Activated CD8-positive, alpha-beta T cell treated with anti-CD3 and anti-CD28 coated beads for 36 hours (primary cell): ENCODE results near the gene MESP2. TPM values are rescaled to one million over a fixed set of nuclear protein-coding genes. Genes with fewer than 3 reads are reported as not detected.
"Not testable (repeated sequence)": the region's sequence is repeated elsewhere in the genome, so short reads cannot be mapped to it uniquely, and the experiment has no call there.

Experiments
- ATAC-seq: fragments of 200-7000 bp; cut with Tn5 transposase; one replicate; pipeline ENCODE4 v1.10.0; 2021; ENCODE audit warnings: mild to moderate bottlenecking, moderate library complexity
- CTCF ChIA-PET: fragments of 350-600 bp; sonication (Branson Sonifier 250); formaldehyde crosslinking; loops from one replicate; lab custom pipeline; 2021; ENCODE audit warnings: antibody characterized with exemption; lab: Charles Lee
- POLR2A ChIA-PET: fragments of 350-600 bp; sonication (Branson Sonifier 250); formaldehyde crosslinking; loops from one replicate; lab custom pipeline; 2021; ENCODE audit warnings: antibody characterized with exemption; lab: Charles Lee
- DNase-seq: peaks from one replicate; pipeline ENCODE4 v3.0.0-alpha.2; 2020
- H3K27ac Mint-ChIP-seq: one replicate; pipeline ENCODE4 v1.8.0; 2021; ENCODE audit warnings: mild to moderate bottlenecking, mixed read lengths
- H3K27me3 Mint-ChIP-seq: one replicate; pipeline ENCODE4 v1.8.0; 2021; ENCODE audit warnings: mixed read lengths
- H3K36me3 Mint-ChIP-seq: one replicate; pipeline ENCODE4 v1.8.0; 2021; ENCODE audit warnings: low read depth, mixed read lengths
- H3K4me1 Mint-ChIP-seq: one replicate; pipeline ENCODE4 v1.8.0; 2021; ENCODE audit warnings: low read depth, mixed read lengths
- H3K4me3 Mint-ChIP-seq: one replicate; pipeline ENCODE4 v1.8.0; 2021; ENCODE audit warnings: mild to moderate bottlenecking, moderate library complexity, mixed read lengths
- H3K9me3 Mint-ChIP-seq: one replicate; pipeline ENCODE4 v1.8.0; 2021; ENCODE audit warnings: mixed read lengths
- CTCF ChIP-seq: fragments of 200-600 bp; IDR thresholded peaks from one replicate; pipeline ENCODE4 v1.8.0; 2022; ENCODE audit warnings: antibody characterized with exemption, mild to moderate bottlenecking
- intact Hi-C: fragments of 100-400 bp; cut with micrococcal nuclease; formaldehyde crosslinking; loops from one replicate; pipeline ENCODE4 v1.10.0; 2022
- total RNA-seq, 2 experiments: library from RNA; stranded (reverse); gene quantifications; one replicate each; pipeline ENCODE4 v1.2.3, GENCODE V29; 2021

MESP2 gene
- total RNA-seq, 2 experiments from 2014 or later = not detected

GRCh38 chr15:89784686-89784960 lies 8.5 kb downstream of the MESP2 start:
- CTCF ChIA-PET = interaction anchor here (1.9 kb wide), 1 partner anchor 24 kb away, joined by 9 read pairs; no protein-coding TSS in a partner anchor
- intact Hi-C loops = no loop called here

GRCh38 chr15:89785064-89785773 lies 9.1 kb downstream of the MESP2 start:
- CTCF ChIA-PET = interaction anchor here (1.0 kb wide), 1 partner anchor 12 kb away, joined by 3 read pairs; no protein-coding TSS in a partner anchor

More at GRCh38 chr15:89784686-89784960, 8.5 kb downstream of the MESP2 start:
- H3K27ac Mint-ChIP-seq = no peak overlapping the region
- no peak for ATAC-seq
- no peak overlapping the region for H3K4me3 Mint-ChIP-seq
- peaks cover 6% of the 10 kb centered on the region for H3K27me3 Mint-ChIP-seq
- H3K9me3 Mint-ChIP-seq = peaks cover 7% of the 10 kb centered on the region
- H3K36me3 Mint-ChIP-seq = no peaks in the 10 kb centered on the region
- POLR2A ChIA-PET = no interaction called here
- peaks cover 5% of the 10 kb centered on the region for H3K4me1 Mint-ChIP-seq
- no peak for TF ChIP-seq CTCF
- DNase-seq = no peak

GRCh38 chr15:89785774-89786140 lies 9.6 kb downstream of the MESP2 start:
- ChIA-PET CTCF (interaction anchor here (1.0 kb wide), 1 partner anchor 12 kb away, joined by 3 read pairs; no protein-coding TSS in a partner anchor), POLR2A (no interaction called here)
- Mint-ChIP-seq H3K4me3 (no peak overlapping the region), H3K4me1 (peaks cover 2% of the 10 kb centered on the region), H3K36me3 (no peaks in the 10 kb centered on the region), H3K9me3 (peaks cover 7% of the 10 kb centered on the region), H3K27ac (no peak overlapping the region), H3K27me3 (peaks cover under 1% of the 10 kb centered on the region)
- ATAC-seq (no peak), DNase-seq (no peak)
- TF ChIP-seq CTCF = no peak
- intact Hi-C loops = no loop called here

More at GRCh38 chr15:89785064-89785773, 9.1 kb downstream of the MESP2 start:
- Mint-ChIP-seq H3K4me1 (peaks cover 5% of the 10 kb centered on the region), H3K36me3 (no peaks in the 10 kb centered on the region), H3K4me3 (no peak overlapping the region), H3K27me3 (peaks cover 6% of the 10 kb centered on the region), H3K9me3 (peaks cover 7% of the 10 kb centered on the region), H3K27ac (no peak overlapping the region)
- DNase-seq (no peak), ATAC-seq (no peak)
- POLR2A ChIA-PET = no interaction called here
- intact Hi-C loops = no loop called here
- no peak for TF ChIP-seq CTCF

GRCh38 chr15:89787944-89788343 lies 11.8 kb downstream of the MESP2 start:
- CTCF ChIA-PET = interaction anchor here (1.3 to 1.7 kb wide), 2 partner anchors 27 kb away, joined by 3 to 5 read pairs; no protein-coding TSS in a partner anchor
- intact Hi-C loops = no loop called here
- TF ChIP-seq CTCF = no peak
- Mint-ChIP-seq H3K4me1 (no peaks in the 10 kb centered on the region), H3K27ac (no peak overlapping the region), H3K4me3 (no peak overlapping the region), H3K27me3 (peaks cover 2% of the 10 kb centered on the region), H3K36me3 (no peaks in the 10 kb centered on the region), H3K9me3 (peaks cover 7% of the 10 kb centered on the region)
- DNase-seq (no peak), ATAC-seq (no peak)
- POLR2A ChIA-PET = no interaction called here

- H3K27ac Mint-ChIP-seq, H3K9me3 Mint-ChIP-seq, H3K4me1 Mint-ChIP-seq, POLR2A ChIA-PET, ATAC-seq, H3K4me3 Mint-ChIP-seq, H3K27me3 Mint-ChIP-seq, H3K36me3 Mint-ChIP-seq, DNase-seq, intact Hi-C loops: not testable (repeated sequence)
- CTCF ChIA-PET = interaction anchor here (1.7 kb wide), 1 partner anchor 27 kb away, joined by 5 read pairs; no protein-coding TSS in a partner anchor
Observed at GRCh38 chr15:89788585-89788984, 12.5 kb downstream of the MESP2 start.
